ENCODE results near the gene ZNF473. TPM values are rescaled to one million over a fixed set of nuclear protein-coding genes. Genes with fewer than 3 reads are reported as not detected.

Gene ZNF473
- polyA plus RNA-seq, 1 donor (not counting 4 experiments of a cell fraction or from before 2014, with no cell fraction given) = 7.7 TPM

- no peak overlapping the region for H3K9ac ChIP-seq (ENCODE audit: control insufficient read depth, extremely low read depth, insufficient read depth, low read length)
- no peak for TF ChIP-seq CTCF (optimal IDR thresholded peaks at IDR 0.05 in 1 of 3, IDR thresholded peaks at IDR 0.05 in 1 of 3, conservative IDR thresholded peaks at IDR 0.05 in 1 of 3; ENCODE audit: extremely low read depth in 1 of 3, insufficient read depth in 2 of 3, low read length in 3 of 3)
- no peak for TF ChIP-seq EZH2 (IDR thresholded peaks at IDR 0.05; ENCODE audit: low read length)
- no peak overlapping the region for H2AFZ ChIP-seq (ENCODE audit: control insufficient read depth, low read length)
- peaks cover 8 to 17% of the 10 kb centered on the region in 2 experiments for H3K36me3 ChIP-seq (ENCODE audit: control insufficient read depth in 2 of 2, extremely low read depth in 1 of 2, insufficient read depth in 2 of 2, low read length in 2 of 2)
- H4K20me1 ChIP-seq (ENCODE audit: control insufficient read depth, extremely low read depth, insufficient read depth, low read length) = peaks cover 14% of the 10 kb centered on the region
- no peaks in the 10 kb centered on the region for H3K9me1 ChIP-seq (ENCODE audit: control insufficient read depth, extremely low read depth, insufficient read depth, low read length)
- no peaks in the 10 kb centered on the region for H3K4me1 ChIP-seq (ENCODE audit: control insufficient read depth, extremely low read depth, insufficient read depth, low read length)
- H3K79me2 ChIP-seq (ENCODE audit: control insufficient read depth, insufficient read depth, low read length) = no peaks in the 10 kb centered on the region
- no peaks in the 10 kb centered on the region for H3K27me3 ChIP-seq (ENCODE audit: control insufficient read depth, extremely low read depth, insufficient read depth, low read length)
- DNase-seq (ENCODE audit: low read depth, low spot score) (no peak), FAIRE-seq (no peak)
- no peaks in the 10 kb centered on the region for H3K9me3 ChIP-seq (ENCODE audit: control insufficient read depth, low read depth, low read length)
- dilution Hi-C loops (cut with MboI; ENCODE audit: extremely low pct_ligation_motif_present, low sequenced_read_pairs) = no loop called here
- H3K4me3 ChIP-seq (ENCODE audit: control insufficient read depth in 2 of 3, extremely low read depth in 1 of 3, insufficient read depth in 2 of 3, low read depth in 1 of 3, low read length in 3 of 3) = no peak overlapping the region
- H3K4me2 ChIP-seq (ENCODE audit: control insufficient read depth, extremely low read depth, insufficient read depth, low read depth, low read length) = no peak overlapping the region
- no peak overlapping the region for H3K27ac ChIP-seq (ENCODE audit: control insufficient read depth, insufficient read depth, low read length)
These were observed 39.9 kb upstream of the ZNF473 start for GRCh38 chr19:49985871-49986270.

- no peaks in the 10 kb centered on the region for H3K9me1 ChIP-seq (ENCODE audit: control insufficient read depth, extremely low read depth, insufficient read depth, low read length)
- dilution Hi-C loops (cut with MboI; ENCODE audit: extremely low pct_ligation_motif_present, low sequenced_read_pairs) = no loop called here
- FAIRE-seq = no peak
These were observed 39.5 kb upstream of the ZNF473 start for GRCh38 chr19:49986354-49986753.

More at GRCh38 chr19:49986354-49986753, 39.5 kb upstream of the ZNF473 start:
- H3K36me3 ChIP-seq (ENCODE audit: control insufficient read depth in 2 of 2, extremely low read depth in 1 of 2, insufficient read depth in 2 of 2, low read length in 2 of 2) = peaks cover 8 to 19% of the 10 kb centered on the region in 2 experiments
- H3K27me3 ChIP-seq (ENCODE audit: control insufficient read depth, extremely low read depth, insufficient read depth, low read length) = no peaks in the 10 kb centered on the region
- H3K4me1 ChIP-seq (ENCODE audit: control insufficient read depth, extremely low read depth, insufficient read depth, low read length) = no peaks in the 10 kb centered on the region
- no peak overlapping the region for H3K9ac ChIP-seq (ENCODE audit: control insufficient read depth, extremely low read depth, insufficient read depth, low read length)
- no peak overlapping the region for H3K27ac ChIP-seq (ENCODE audit: control insufficient read depth, insufficient read depth, low read length)
- no peaks in the 10 kb centered on the region for H3K79me2 ChIP-seq (ENCODE audit: control insufficient read depth, insufficient read depth, low read length)
- TF ChIP-seq CTCF (optimal IDR thresholded peaks at IDR 0.05 in 1 of 3, IDR thresholded peaks at IDR 0.05 in 1 of 3, conservative IDR thresholded peaks at IDR 0.05 in 1 of 3; ENCODE audit: extremely low read depth in 1 of 3, insufficient read depth in 2 of 3, low read length in 3 of 3) (no peak), EZH2 (IDR thresholded peaks at IDR 0.05; ENCODE audit: low read length) (no peak)
- H3K4me3 ChIP-seq (ENCODE audit: control insufficient read depth in 2 of 3, extremely low read depth in 1 of 3, insufficient read depth in 2 of 3, low read depth in 1 of 3, low read length in 3 of 3) = no peak overlapping the region
- no peak overlapping the region for H2AFZ ChIP-seq (ENCODE audit: control insufficient read depth, low read length)
- no peak for DNase-seq (ENCODE audit: low read depth, low spot score)
- peaks cover 14% of the 10 kb centered on the region for H4K20me1 ChIP-seq (ENCODE audit: control insufficient read depth, extremely low read depth, insufficient read depth, low read length)
- H3K9me3 ChIP-seq (ENCODE audit: control insufficient read depth, low read depth, low read length) = no peaks in the 10 kb centered on the region
- H3K4me2 ChIP-seq (ENCODE audit: control insufficient read depth, extremely low read depth, insufficient read depth, low read depth, low read length) = no peak overlapping the region

Measured in keratinocyte (primary cell).